HG03565 (cell line): ENCODE measurements around the gene B4GALNT3.

ENCODE experiments used
- ATAC-seq: cut with Tn5 transposase; IDR thresholded peaks from one replicate; pipeline ENCODE4 v1.9.1; 2021; ENCODE audit warnings: mild to moderate bottlenecking, moderate library complexity; ENCODE audit not compliant: unreplicated experiment

B4GALNT3 gene

DNA sequence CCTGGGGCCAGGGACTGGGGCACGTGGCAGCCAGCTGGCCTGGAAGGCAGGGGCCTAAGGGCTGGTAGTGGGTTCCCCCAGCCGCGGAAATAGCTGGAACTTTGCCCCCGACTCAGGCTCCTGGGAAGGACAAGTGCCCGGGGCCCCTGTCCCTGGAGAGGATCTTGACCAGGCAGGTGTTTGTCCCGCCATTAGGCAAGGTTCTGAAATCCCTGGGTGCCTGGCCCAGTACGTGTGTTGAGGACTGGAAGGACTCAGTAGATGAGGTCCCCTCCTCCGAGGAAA, 94.2 kb downstream of the B4GALNT3 start:
- no peak for ATAC-seq

DNA sequence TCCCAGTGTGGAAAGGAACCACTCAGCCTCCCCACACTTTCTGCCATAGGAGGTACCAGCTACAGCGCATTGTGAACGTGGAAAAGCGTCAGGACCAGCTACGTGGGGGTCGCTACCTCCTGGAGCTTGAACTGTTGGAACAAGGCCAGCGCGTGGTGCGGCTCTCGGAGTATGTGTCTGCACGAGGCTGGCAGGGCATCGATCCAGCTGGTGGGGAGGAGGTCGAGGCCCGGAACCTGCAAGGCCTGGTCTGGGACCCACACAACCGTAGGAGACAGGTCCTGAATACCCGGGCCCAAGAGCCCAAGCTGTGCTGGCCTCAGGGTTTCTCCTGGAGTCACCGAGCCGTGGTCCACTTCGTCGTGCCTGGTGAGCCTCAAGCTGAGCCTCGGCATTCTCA, 96.8 kb downstream of the B4GALNT3 start:
- no peak for ATAC-seq

DNA sequence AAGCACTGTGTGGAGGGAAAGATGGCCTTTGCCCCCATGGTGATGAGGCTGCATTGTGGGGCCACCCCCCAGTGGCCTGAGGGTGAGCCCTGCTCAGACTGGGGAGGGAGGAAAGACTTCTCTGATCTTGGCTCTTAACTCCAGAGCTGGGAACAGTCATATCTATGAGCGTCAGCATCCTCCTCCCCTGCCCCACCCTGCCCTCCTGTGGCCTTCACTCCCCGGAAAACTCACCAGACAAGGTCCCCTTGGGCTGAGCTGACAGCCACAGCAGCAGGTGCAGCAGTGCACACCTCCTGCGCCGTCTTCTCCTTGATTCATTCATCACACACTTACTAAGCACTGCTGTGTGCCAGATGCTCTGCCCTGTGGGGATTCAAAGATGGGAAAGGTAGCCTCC, 98.8 kb downstream of the B4GALNT3 start:
- no peak for ATAC-seq

DNA sequence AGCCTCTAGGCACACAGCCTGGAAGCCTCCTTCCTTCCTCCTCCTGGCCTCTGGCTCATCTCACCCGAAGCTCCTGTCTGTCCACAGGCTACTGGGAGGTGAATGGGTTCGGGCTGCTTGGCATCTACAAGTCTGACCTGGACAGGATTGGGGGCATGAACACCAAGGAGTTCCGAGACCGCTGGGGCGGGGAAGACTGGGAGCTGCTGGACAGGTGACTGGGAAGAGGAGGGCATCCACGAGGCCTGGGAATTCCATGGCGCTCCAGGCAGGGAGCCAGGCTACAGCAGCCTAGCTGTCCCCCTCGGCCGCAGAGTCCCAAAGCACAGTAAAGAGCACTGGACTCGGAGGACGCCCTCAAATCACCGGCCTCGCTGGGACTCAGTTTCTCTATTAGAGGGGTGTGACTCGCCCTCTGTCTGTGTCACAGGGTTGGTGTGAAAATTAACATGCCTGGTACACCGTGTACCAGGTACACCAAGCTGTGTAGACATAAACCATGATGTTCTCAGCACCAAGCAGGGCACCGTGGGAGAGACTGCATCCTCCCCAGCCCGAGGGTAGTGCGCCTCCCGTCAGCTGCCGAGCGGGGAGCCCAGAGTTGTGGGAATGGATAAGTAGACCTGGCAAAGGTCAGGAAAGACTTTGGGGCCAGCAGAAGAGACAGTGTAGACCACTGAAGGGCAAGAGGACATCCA, 99.6 kb downstream of the B4GALNT3 start:
- no peak for ATAC-seq

DNA sequence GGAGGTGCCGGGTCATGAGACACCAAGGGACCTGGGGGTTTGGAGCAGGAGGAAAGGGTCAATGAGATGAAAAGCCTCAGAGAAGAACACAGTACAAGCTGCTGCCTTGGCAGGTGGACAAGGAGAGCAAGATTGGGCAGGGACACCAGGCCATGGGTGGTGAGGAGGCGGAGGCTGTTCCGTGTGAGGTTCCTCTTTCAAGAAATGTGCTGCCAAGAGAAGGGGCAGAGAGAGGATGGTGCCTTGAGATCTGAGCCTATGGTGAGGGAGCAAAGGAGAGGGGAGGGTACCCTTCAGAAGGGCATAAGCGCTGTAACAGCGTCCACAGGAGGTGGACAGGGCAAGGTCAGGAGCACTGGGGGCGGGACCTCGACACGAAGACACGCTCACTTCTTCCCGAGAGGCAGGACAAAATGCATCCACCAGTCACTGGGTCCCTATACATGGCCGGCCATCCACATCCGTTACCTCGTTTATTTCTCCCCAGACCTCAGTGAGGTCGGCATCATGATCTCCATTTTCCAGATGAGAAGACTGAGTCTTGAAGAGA, 100.2 kb downstream of the B4GALNT3 start:
- ATAC-seq, result no peak

DNA sequence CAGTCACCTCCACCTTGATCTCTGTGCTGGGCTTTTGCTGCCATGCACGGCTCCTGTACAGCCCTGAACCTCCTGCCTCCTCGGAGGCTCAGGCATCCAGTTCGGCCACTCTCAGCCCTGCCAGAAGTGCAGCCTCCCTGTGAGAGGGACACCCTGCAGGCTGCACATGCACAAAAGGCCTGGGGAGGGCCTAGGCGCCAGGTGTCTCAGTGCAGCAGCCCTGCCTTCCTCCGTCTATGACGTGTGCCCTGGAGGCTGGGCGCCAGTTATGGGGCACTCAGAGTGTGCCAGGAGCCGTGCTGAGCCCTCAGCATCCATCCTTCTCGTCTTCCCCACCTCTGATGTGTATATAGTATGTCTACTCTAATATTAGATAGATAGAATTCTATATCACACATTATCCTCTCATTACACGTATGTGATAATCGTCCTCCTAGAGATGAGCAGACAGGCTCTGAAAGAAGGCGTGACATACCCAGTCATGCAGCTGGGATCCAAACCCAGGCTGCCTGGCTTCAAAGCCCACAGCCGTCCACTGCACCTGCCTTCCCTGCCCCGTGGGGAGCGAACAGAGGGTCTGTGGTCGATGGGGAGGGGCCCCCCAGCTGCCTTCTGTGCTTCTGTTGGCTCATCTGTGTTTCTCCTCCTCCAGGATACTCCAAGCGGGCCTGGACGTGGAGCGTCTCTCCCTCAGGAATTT, 101.1 kb downstream of the B4GALNT3 start:
- no peak for ATAC-seq

DNA sequence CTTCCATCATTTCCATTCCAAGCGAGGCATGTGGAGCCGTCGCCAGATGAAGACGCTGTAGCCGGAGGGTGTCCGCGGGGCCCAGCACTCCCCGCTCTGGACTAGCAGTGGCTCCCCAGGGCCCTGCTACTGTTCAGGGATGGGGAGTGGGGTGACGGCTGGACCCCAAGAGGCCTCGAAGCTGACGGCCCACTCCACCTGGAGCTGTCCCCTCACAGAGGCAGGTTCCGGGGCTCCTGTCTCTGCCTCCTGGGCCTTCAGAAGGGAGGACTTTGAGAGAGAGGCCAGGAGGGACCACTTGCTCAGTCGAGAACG, 101.6 kb downstream of the B4GALNT3 start:
- no peak for ATAC-seq

DNA sequence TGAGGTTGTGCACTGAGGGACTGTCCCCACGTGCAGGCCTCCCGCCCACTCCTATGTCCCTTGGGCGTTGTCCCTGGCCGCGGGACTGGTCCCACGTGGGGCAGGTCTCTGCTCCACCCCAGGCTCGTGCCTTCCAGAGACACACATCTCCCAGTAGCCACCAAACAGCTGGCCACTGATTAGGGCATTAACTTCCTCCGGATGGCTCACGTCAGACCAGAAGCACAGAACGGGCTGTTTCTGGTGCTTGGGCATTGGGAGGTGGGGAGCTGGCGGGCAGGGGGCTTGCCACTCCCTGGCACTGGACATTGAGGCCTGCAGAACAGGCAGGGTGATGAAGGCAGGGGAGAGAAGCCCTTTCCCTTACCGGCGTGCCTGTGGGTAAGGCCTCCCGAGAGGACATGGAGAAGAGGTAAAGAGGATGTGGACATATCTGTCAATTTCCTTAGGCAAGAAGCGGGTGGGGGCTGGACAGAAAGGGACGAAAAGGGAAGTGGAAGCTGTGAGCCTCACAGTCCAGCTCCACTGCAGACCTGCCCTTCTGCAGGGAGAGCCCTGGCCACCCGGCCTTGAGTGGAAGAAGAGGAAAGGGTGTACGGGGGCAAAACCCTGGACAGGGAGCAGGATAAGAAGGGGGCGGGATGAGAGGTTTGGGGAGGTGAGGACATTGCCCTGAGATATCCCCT, 102.3 kb downstream of the B4GALNT3 start:
- ATAC-seq, result no peak

DNA sequence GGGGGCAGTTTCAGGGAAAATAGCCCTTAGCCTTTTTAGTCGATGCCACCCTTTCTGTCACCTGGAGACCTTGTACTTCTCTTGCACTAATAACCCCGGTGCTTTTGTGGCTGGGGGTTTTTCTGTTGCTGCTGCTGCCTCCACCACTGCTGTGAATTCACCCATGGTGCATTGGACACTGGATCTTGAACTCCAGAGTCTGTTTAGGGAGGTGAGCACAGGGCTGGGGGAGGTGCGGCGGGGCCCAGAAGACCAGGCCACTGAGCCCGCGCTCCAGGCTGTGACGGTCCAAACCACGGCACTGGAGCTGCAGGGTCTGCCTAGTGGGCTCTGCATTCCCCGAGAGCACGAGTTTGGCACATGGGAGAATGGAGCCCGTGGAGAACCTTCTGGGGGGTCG, 102.9 kb downstream of the B4GALNT3 start:
- no peak for ATAC-seq

DNA sequence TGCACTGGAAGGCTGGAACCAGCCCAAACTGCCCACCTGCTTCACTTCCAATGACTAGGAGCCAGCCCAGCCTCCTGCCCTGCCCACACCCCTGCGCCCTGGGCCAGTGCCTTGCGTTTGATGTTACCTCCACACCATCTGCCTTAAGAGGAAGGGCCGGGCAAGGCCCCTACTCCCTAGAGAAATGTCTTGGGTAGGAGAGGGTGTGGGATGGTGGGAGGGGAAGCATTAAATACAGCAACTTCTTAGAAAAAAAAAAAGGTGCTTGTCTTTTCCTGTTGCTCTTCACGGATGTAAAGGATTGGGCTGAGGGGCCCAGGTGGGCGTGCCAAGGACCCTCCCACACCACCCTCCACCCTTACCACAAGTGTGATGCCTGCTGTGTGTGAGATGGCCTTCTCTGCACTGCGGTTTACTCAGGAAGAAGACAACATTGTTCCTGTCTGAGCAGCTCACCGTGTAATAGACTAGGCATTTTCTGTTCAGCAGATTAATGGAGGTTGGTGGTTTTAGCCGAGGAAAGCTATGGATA, 103.6 kb downstream of the B4GALNT3 start:
- no peak for ATAC-seq

DNA sequence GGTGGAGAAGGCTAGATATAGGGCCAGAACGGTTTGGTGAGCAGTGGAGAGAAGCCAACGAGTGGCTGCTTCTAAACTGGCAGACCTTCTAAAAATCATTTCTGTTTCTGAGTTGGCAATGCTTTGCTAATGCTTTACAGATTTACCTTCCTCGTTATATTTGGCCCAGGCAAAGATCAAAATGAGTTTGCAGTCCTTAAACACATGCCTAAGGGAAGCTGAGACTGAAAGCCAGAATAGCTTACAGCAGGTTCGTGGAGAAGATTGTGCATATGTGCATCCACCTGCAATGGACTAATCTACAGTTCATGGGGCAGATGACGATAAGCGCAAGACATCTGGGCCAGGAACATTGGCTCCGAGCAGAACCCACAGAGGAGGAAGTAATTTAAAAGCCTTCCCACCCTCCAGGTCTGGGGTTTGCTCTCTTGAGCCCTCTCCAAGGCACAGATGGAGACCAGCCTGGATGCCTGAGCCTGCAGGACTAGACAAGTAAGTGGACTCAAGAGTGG, 104.1 kb downstream of the B4GALNT3 start:
- no peak for ATAC-seq

DNA sequence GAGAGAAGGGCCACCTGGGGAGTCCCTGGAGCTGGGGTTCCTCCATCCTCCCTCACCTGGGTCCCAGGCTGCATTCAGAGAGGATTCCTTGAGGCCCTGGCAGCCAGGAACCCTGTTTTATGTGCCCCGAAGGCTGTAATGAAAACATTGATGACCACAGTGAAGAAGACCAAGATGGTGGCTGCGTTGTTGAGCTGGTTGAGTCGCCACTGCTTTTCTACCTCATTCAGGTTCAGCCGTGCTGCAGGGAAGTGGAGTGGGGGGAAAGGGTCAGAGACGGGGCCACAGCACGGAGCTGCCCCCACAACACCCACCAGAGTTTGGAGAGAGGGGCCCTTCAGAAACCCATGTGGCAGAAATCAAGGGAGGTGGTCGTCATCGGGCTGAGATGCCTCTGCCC, 105.4 kb downstream of the B4GALNT3 start:
- ATAC-seq, result no peak

DNA sequence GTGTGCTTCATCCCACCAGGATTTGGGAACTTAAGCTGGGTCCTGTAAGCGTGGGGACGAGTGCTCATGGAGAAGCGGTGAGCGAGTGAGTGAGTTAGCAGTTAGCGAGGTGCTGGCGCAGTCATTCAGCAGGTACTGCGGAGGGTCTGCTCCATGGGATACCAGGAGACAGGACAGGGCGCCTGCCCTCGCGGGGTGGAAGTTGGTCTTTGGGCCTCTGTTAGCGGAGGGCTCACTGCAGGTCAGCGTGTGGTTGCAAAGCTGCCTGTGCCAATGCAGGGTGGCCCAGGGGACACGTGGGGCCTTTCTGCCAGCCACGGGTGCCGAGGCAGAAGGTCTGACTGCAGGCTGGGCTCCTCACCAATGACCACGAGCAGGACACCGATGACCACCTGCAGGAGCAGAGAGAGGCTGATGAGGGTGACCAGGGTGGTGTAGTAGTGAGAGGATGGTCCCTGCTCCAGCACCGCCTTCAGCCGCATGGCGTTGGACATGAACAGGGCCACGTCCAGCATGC, 105.9 kb downstream of the B4GALNT3 start:
- ATAC-seq, result no peak

DNA sequence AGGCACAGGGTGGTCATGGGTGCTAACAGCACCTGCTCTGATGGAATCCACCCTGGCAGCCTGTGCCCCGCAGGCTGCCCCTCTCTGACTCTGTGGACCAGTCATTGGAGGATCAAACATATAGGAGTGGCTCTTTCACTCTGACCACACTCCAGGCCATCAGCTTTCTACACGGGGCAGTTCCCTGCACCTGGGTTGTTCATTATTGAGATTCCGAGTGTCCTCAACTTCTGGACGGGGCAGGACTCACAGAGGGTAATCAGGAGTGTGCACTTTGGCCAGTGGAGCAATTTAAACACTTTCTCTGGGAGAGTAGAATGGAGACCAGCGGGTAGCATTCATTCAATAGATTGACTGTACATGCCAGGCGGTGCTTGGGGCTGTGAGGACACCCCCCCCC, 108.7 kb downstream of the B4GALNT3 start:
- ATAC-seq, result no peak

DNA sequence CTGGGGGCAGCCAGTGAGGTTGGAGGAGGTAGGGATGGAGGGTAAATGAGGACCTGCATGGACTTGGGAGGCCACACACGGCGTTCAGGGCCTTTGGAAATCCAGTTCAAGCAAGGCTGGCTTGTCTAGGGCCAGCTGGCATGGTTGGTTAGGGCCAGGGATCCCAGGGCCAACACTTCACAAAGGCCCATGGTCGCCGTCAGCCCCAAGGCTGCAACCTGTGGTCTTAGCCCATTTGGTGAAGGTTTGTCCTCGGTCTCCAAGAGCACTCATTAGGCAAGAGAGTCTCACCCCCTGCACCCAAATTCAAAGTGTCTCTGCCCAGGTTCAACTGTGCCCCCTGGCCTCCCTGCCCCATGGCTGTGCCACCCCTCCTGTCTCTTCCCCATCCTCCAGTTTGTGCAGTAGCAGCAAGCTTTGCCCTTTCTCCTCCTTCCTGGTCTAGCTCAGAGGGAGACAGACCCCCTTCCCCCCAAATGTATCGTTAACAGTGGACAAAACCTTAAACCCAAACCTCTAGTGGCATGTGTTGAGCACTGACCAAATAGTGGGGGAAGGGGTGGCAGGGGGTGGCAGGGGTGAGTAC, 109.4 kb downstream of the B4GALNT3 start:
- no peak for ATAC-seq

DNA sequence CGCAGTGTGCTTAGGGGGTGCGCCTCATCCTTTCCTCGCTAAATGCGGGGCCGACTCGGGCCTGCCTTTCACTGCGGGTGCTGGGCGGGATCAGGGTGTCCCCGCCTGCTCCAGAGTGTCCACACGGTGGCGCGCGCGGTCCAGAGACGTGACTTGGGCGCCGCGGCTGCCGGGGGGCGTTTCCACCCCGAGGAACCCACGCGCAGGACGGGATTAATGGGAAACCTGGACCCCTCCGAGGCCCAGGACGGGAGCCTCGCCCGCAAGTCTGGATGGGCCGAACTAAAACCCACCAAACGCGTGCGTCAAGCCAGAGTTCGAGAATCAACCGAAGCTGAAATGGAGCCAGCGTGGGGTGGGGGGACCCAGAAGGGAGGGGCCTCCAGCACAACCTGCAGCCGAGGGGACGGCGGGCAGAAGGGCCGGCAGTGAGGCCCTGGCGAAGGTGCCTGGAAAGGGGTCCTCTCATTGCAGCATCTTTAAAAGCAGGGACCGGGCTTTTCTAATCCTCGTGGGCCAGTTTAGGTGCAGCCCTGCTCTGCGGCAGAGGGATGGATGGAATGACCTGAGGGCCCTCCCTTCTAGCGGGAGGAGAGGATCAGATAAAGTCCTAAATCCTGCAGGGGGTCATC, 110.2 kb downstream of the B4GALNT3 start:
- no peak for ATAC-seq

DNA sequence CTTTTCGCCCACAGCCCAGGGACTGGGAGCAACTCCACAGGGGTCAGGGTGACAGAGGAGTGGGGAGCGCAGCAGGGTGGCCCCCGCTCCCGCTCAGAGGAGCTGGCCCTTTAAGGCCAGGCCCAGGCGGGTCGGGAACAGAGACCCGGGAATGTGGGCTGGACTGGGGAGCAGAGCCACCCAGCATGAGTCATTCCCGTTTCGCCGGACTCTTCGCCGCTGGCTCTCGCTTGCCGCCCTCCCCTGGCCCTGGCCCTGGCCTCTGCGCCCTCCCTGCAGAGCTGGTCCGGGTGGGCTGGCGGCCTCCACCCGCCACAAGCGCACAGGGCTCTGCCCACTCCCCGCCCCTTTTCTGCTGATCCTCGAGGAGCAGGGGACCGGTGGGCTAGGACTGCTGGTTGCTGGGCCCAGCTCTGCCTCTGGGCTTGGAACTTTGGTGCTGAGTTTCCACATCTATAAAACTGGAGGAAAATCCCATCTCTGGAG, 110.7 kb downstream of the B4GALNT3 start:
- no peak for ATAC-seq

DNA sequence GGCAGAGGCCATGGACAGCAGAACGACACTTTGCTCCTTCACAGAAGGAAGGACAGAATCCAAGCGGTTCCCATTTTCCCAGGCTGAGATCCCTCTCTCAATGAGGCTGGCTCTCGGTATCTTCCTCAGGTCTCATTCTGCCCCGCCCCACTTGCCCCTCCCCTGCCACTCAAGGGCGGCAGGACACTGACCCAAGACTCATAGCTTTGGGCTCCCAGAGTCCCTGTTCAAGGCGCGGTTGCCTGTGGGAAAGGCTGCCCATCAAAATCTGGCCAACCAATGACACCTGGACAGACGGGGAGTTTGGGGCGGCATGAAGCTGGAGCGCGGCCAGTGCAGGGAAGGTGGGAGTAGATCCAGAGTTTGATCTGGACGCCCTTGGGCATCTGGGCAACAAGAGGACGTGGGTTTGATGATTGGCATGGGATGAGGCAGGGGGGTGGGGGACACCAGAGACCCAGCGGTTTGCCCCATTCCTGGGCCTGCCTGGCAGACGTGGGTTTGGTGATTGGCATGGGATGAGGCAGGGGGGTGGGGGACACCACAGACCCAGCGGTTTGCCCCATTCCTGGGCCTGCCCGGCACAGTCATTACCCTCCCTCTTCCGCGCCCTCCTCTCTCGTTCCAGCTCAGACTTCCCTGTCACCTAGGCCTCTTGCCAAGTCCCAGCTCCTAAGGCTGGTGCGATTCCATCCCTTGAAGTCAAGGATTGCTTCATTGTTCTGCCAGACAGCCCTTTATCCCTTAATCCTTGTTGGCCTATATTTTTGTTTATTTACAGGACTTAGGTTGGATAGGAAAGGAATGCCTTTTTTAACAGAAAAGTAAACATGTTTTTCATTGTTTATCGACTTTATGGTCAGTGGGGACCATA, 111.4 kb downstream of the B4GALNT3 start:
- ATAC-seq, result no peak

DNA sequence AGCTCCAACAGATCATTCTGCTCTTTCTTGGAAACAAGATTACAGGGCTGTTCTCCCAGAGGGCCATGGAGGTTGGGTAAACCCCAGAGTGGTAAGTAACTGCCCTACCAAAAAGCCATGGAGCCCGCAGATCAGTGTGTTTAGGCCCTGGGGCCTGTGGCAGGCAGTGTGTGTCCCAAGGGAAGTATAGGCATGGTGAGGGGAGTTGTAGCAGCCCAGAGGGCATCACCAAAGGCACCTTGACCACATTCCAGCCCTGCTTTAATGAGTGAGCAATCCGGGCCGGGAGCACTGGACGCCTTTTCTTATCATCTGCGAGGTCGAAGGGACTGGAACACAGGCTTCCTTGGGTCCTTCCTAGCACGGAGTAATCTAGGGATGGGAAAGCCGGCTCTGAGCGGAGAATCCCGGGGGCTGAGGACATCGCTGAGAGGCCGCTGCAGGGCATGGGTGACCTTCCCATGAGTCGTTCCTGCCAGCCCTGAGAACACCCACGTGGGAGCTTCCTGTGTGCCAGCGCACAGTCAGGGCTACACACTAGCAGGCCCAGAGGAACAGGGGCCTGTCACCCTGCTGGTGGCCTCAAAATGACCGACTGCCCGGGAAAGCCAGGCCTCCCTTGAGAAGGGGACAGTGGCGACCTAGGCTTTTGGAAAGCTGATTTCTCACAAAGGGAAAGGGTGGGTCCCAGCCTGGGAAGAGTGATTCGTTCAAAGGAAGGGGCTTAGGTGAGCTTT, 112.2 kb downstream of the B4GALNT3 start:
- ATAC-seq, result no peak
